ENCODE results near the gene KIAA1217. TPM values are rescaled to one million over a fixed set of nuclear protein-coding genes. Genes with fewer than 3 reads are reported as not detected.

KIAA1217 gene
- total RNA-seq, 1 donor from 2014 or later: 18.9 TPM

- H3K4me3 ChIP-seq (ENCODE audit: low read depth, low read length): no peak overlapping the region
- no peaks in the 10 kb centered on the region for H3K36me3 ChIP-seq (ENCODE audit: control insufficient read depth, insufficient read depth, low read length)
- no peak for DNase-seq (ENCODE audit: low read depth)
- no peaks in the 10 kb centered on the region for H3K27me3 ChIP-seq (ENCODE audit: control insufficient read depth, insufficient read depth, low read length)
- no peak for TF ChIP-seq CTCF (IDR thresholded peaks at IDR 0.05; ENCODE audit: insufficient read depth, low read length, poor library complexity, severe bottlenecking)
Observed at GRCh38 chr10:24303522-24304310, 94.8 kb downstream of the KIAA1217 start.

- DNase-seq (ENCODE audit: low read depth): no peak
- H3K4me3 ChIP-seq (ENCODE audit: low read depth, low read length): no peak overlapping the region
- TF ChIP-seq CTCF (IDR thresholded peaks at IDR 0.05; ENCODE audit: insufficient read depth, low read length, poor library complexity, severe bottlenecking): no peak
- no peaks in the 10 kb centered on the region for H3K36me3 ChIP-seq (ENCODE audit: control insufficient read depth, insufficient read depth, low read length)
- H3K27me3 ChIP-seq (ENCODE audit: control insufficient read depth, insufficient read depth, low read length): no peaks in the 10 kb centered on the region
Observed at GRCh38 chr10:24305551-24306506, 96.9 kb downstream of the KIAA1217 start.

- H3K36me3 ChIP-seq (ENCODE audit: control insufficient read depth, insufficient read depth, low read length): no peaks in the 10 kb centered on the region
- no peak for DNase-seq (ENCODE audit: low read depth)
- TF ChIP-seq CTCF (IDR thresholded peaks at IDR 0.05; ENCODE audit: insufficient read depth, low read length, poor library complexity, severe bottlenecking): no peak
Observed at GRCh38 chr10:24306507-24306875, 97.6 kb downstream of the KIAA1217 start.

GRCh38 chr10:24307116-24307515, 98.2 kb downstream of the KIAA1217 start:
- no peaks in the 10 kb centered on the region for H3K27me3 ChIP-seq (ENCODE audit: control insufficient read depth, insufficient read depth, low read length)
- H3K36me3 ChIP-seq (ENCODE audit: control insufficient read depth, insufficient read depth, low read length): no peaks in the 10 kb centered on the region
- DNase-seq (ENCODE audit: low read depth): no peak
- no peak overlapping the region for H3K4me3 ChIP-seq (ENCODE audit: low read depth, low read length)
- no peak for TF ChIP-seq CTCF (IDR thresholded peaks at IDR 0.05; ENCODE audit: insufficient read depth, low read length, poor library complexity, severe bottlenecking)

More at GRCh38 chr10:24306507-24306875, 97.6 kb downstream of the KIAA1217 start:
- Histone ChIP-seq H3K4me3 (ENCODE audit: low read depth, low read length) (no peak overlapping the region), H3K27me3 (ENCODE audit: control insufficient read depth, insufficient read depth, low read length) (no peaks in the 10 kb centered on the region)

- no peak for TF ChIP-seq CTCF (IDR thresholded peaks at IDR 0.05; ENCODE audit: insufficient read depth, low read length, poor library complexity, severe bottlenecking)
- Histone ChIP-seq H3K27me3 (ENCODE audit: control insufficient read depth, insufficient read depth, low read length) (no peaks in the 10 kb centered on the region), H3K4me3 (ENCODE audit: low read depth, low read length) (no peak overlapping the region), H3K36me3 (ENCODE audit: control insufficient read depth, insufficient read depth, low read length) (no peaks in the 10 kb centered on the region)
- no peak for DNase-seq (ENCODE audit: low read depth)
Observed at GRCh38 chr10:24307696-24308485, 99.0 kb downstream of the KIAA1217 start.
